Liver (tissue), 9 donors: ENCODE results near the gene TMEM79. TPM values are rescaled to one million over a fixed set of nuclear protein-coding genes. Genes with fewer than 3 reads are reported as not detected.

Source experiments
- DNase-seq: peaks from one replicate; pipeline ENCODE4 v3.0.0-alpha.2; 2017; ENCODE audit warnings: low spot score
- H3K27ac ChIP-seq, 2 donors: one replicate each; pipeline ENCODE4 v1.7.0; 2013; ENCODE audit warnings: inconsistent platforms in 2 of 2, low read length in 2 of 2, control low read depth in 1 of 2, low read depth in 1 of 2, mild to moderate bottlenecking in 1 of 2
- H3K27me3 ChIP-seq, 4 donors: one replicate each; pipeline versions ENCODE4 v1.6.1 to v1.7.0; 2013; ENCODE audit warnings: low read length in 3 of 4, inconsistent platforms in 1 of 4, mild to moderate bottlenecking in 1 of 4, moderate library complexity in 1 of 4; ENCODE audit not compliant: control insufficient read depth in 4 of 4, insufficient read depth in 4 of 4
- H3K36me3 ChIP-seq, 4 donors: one replicate each; pipeline versions ENCODE4 v1.6.1 to v1.7.0; 2013; ENCODE audit warnings: low read length in 3 of 4, mild to moderate bottlenecking in 3 of 4, low read depth in 1 of 4, moderate library complexity in 1 of 4; ENCODE audit not compliant: control insufficient read depth in 4 of 4, insufficient read depth in 3 of 4
- H3K4me1 ChIP-seq, 4 donors: one replicate each; pipeline versions ENCODE4 v1.6.1 to v1.7.0; 2013; ENCODE audit warnings: low read length in 3 of 4, mild to moderate bottlenecking in 3 of 4, moderate library complexity in 1 of 4; ENCODE audit not compliant: control insufficient read depth in 4 of 4, insufficient read depth in 4 of 4
- H3K4me3 ChIP-seq, 3 donors: one replicate each; pipeline versions ENCODE4 v1.6.1 to v1.7.0; 2013; ENCODE audit warnings: low read length in 3 of 3, control low read depth in 1 of 3, low read depth in 1 of 3, mild to moderate bottlenecking in 1 of 3
- H3K9ac ChIP-seq, 2 donors: one replicate each; pipeline ENCODE4 v1.7.0; 2013; ENCODE audit warnings: low read length in 2 of 2, mild to moderate bottlenecking in 2 of 2, moderate library complexity in 2 of 2, control low read depth in 1 of 2, low read depth in 1 of 2
- H3K9me3 ChIP-seq, 4 donors: one replicate each; pipeline versions ENCODE4 v1.6.1 to v1.7.0; 2013; ENCODE audit warnings: low read length in 3 of 4; ENCODE audit not compliant: control insufficient read depth in 4 of 4
- ATF3 ChIP-seq: IDR thresholded peaks from 2 replicates; pipeline ENCODE4 v1.6.1; 2016; ENCODE audit warnings: antibody characterized with exemption
- CTCF ChIP-seq: fragments of 150-350 bp; IDR thresholded peaks from 2 replicates; pipeline ENCODE4 v1.5.1; 2017; ENCODE audit warnings: improper control_type of control experiment, low read depth, low read length; ENCODE audit not compliant: missing input control
- EGR1 ChIP-seq, 2 donors: IDR thresholded peaks; 2 replicates each; pipeline ENCODE4 v1.6.1; 2016 to 2018; ENCODE audit warnings: antibody characterized with exemption in 2 of 2, low read depth in 2 of 2
- FOXA2 ChIP-seq: IDR thresholded peaks from 2 replicates; pipeline ENCODE4 v1.6.1; 2016; ENCODE audit warnings: antibody characterized with exemption
- HNF4A ChIP-seq, 2 donors: conservative IDR thresholded peaks; 2 replicates each; pipeline ENCODE4 v1.6.1; 2016; ENCODE audit warnings: antibody characterized with exemption in 2 of 2, mild to moderate bottlenecking in 2 of 2
- HNF4G ChIP-seq: IDR thresholded peaks from 2 replicates; pipeline ENCODE4 v1.6.1; 2016; ENCODE audit warnings: antibody characterized with exemption
- JUND ChIP-seq, 2 donors: IDR thresholded peaks; 2 replicates each; pipeline ENCODE4 v1.6.1; 2016; ENCODE audit warnings: antibody characterized with exemption in 2 of 2
- MAX ChIP-seq: IDR thresholded peaks from 2 replicates; pipeline ENCODE4 v1.6.1; 2016; ENCODE audit warnings: antibody characterized with exemption
- NR2F2 ChIP-seq: IDR thresholded peaks from 2 replicates; pipeline ENCODE4 v1.6.1; 2016; ENCODE audit warnings: antibody characterized with exemption
- RAD21 ChIP-seq, 2 donors: IDR thresholded peaks; 2 replicates each; pipeline ENCODE4 v1.6.1; 2016; ENCODE audit warnings: antibody characterized with exemption in 2 of 2, mild to moderate bottlenecking in 2 of 2
- REST ChIP-seq: IDR thresholded peaks from 2 replicates; pipeline ENCODE4 v1.6.1; 2016; ENCODE audit warnings: antibody characterized with exemption, mild to moderate bottlenecking
- RXRA ChIP-seq, 2 donors: IDR thresholded peaks; 2 replicates each; pipeline ENCODE4 v1.6.1; 2017 to 2018; ENCODE audit warnings: antibody characterized with exemption in 2 of 2, mild to moderate bottlenecking in 1 of 2
- SP1 ChIP-seq: IDR thresholded peaks from 2 replicates; pipeline ENCODE4 v1.6.1; 2018; ENCODE audit warnings: antibody characterized with exemption, mild to moderate bottlenecking
- TAF1 ChIP-seq: conservative IDR thresholded peaks from 2 replicates; pipeline ENCODE4 v1.6.1; 2016; ENCODE audit warnings: antibody characterized with exemption, mild to moderate bottlenecking
- YY1 ChIP-seq: IDR thresholded peaks from 2 replicates; pipeline ENCODE4 v1.6.1; 2016; ENCODE audit warnings: antibody characterized with exemption, mild to moderate bottlenecking
- ZBTB33 ChIP-seq: IDR thresholded peaks from 2 replicates; pipeline ENCODE4 v1.6.1; 2016; ENCODE audit warnings: antibody characterized with exemption
- WGBS: extraction: QIAGEN DNeasy Blood & Tissue Kit; methylation state at CpG from one replicate; pipeline ENCODE4 v1.1.7; 2013; 5-methylcytosine and 5-hydroxymethylcytosine counted together
- polyA plus RNA-seq, 2 donors: library from polyadenylated mRNA; stranded (reverse) in 1 of 2; unstranded in 1 of 2; fragments of 200-250 nt in 1 of 2; fragments of >200 nt in 1 of 2; fragmentation: Nextera tagmentation in 1 of 2; extraction: Ambion mirVana in 1 of 2; gene quantifications; one replicate each; pipeline versions ENCODE4 v1.2.1 to v1.2.3, GENCODE V29; 2013 to 2015
- total RNA-seq, 2 donors: library from RNA; depleted of rRNA; stranded (reverse); fragments of >200 nt; gene quantifications; one replicate each; pipeline ENCODE4 v1.2.3, GENCODE V29; 2014
- donor health status: healthy.
- donor health status: healthy.
- donor health status: healthy.
- donor health status: healthy.
- donor health status: healthy.

TMEM79 gene
- total and polyA plus RNA-seq, 4 donors: 1.2 to 2.2 (median 1.6) TPM

GRCh38 chr1:156276966-156277381 is 7.2 kb upstream of the TMEM79 start:
- H3K27ac ChIP-seq: peak overlapping the region; percentile 53 to 91
- no peak overlapping the region for H3K9ac ChIP-seq
- H3K27me3 ChIP-seq: no peaks in the 10 kb centered on the region
- no peaks in the 10 kb centered on the region for H3K9me3 ChIP-seq
- H3K4me3 ChIP-seq: no peak overlapping the region
- TF ChIP-seq JUND (IDR thresholded peaks at IDR 0.05) (peak in 1 of 2 donors; percentile 23), MAX (no peak), RXRA (IDR thresholded peaks at IDR 0.05) (peak; percentile 34 to 48), HNF4A (conservative IDR thresholded peaks at IDR 0.05) (peak in 1 of 2 donors; percentile 66), SP1 (peak; percentile 1)
- 31% methylated on average over 6 of the region's 6 CpGs for whole genome bisulfite sequencing
- peaks cover 11 to 50% (median 39%) of the 10 kb centered on the region in 4 donors for H3K36me3 ChIP-seq
- H3K4me1 ChIP-seq: peaks cover 11 to 61% (median 49%) of the 10 kb centered on the region in 4 donors
- DNase-seq: no peak

GRCh38 chr1:156279837-156280236 is 4.3 kb upstream of the TMEM79 start:
- DNase-seq: no peak
- WGBS: 95% methylated on average over 3 of the region's 3 CpGs
- Histone ChIP-seq H3K27me3 (no peaks in the 10 kb centered on the region), H3K4me3 (no peak overlapping the region), H3K4me1 (peaks cover 11 to 76% (median 56%) of the 10 kb centered on the region in 4 donors), H3K9ac (no peak overlapping the region), H3K9me3 (no peaks in the 10 kb centered on the region), H3K27ac (no peak overlapping the region), H3K36me3 (peaks cover 4 to 21% (median 15%) of the 10 kb centered on the region in 4 donors)
- no peak for TF ChIP-seq JUND (IDR thresholded peaks at IDR 0.05)
- TF ChIP-seq EGR1 (IDR thresholded peaks at IDR 0.05; ENCODE audit: low read depth in 2 of 2): no peak
- TF ChIP-seq MAX: no peak
- no peak for TF ChIP-seq NR2F2

GRCh38 chr1:156281281-156281680 is 2.8 kb upstream of the TMEM79 start:
- Histone ChIP-seq H3K27me3 (no peaks in the 10 kb centered on the region), H3K9ac (no peak overlapping the region), H3K27ac (peak overlapping the region; percentile 95 to 98), H3K36me3 (peaks cover 4 to 17% (median 11%) of the 10 kb centered on the region in 4 donors), H3K9me3 (no peaks in the 10 kb centered on the region), H3K4me3 (peak overlapping the region; percentile 82 to 99 (median 96)), H3K4me1 (peaks cover 11 to 66% (median 47%) of the 10 kb centered on the region in 4 donors)
- 28% methylated on average over 8 of the region's 8 CpGs for WGBS
- DNase-seq: no peak
- TF ChIP-seq EGR1 (IDR thresholded peaks at IDR 0.05; ENCODE audit: low read depth in 2 of 2) (no peak), JUND (IDR thresholded peaks at IDR 0.05) (no peak), CTCF (no peak), HNF4G (no peak), YY1 (no peak), SP1 (no peak), REST (no peak), FOXA2 (no peak), TAF1 (no peak), ZBTB33 (no peak), RAD21 (IDR thresholded peaks at IDR 0.05) (no peak), ATF3 (no peak)
